ENCODE measurements around the gene G2E3.

GRCh38 chr14:30572237-30572636, 13.3 kb downstream of the G2E3 start:
- TF ChIP-seq CTCF (IDR thresholded peaks at IDR 0.05; ENCODE audit: low read depth, low read length, missing input control) = no peak
- TF ChIP-seq EGR1 (IDR thresholded peaks at IDR 0.05; ENCODE audit: low read depth in 2 of 2) = no peak
- no peak for TF ChIP-seq MAX (IDR thresholded peaks at IDR 0.05)
- TF ChIP-seq RAD21 (IDR thresholded peaks at IDR 0.05) = no peak
- TF ChIP-seq GABPA (IDR thresholded peaks at IDR 0.05 in 1 of 2, conservative IDR thresholded peaks at IDR 0.05 in 1 of 2) = no peak
- TF ChIP-seq ATF3 (IDR thresholded peaks at IDR 0.05) = no peak
- no peak for TF ChIP-seq FOXA1 (IDR thresholded peaks at IDR 0.05)
- TF ChIP-seq RXRA (IDR thresholded peaks at IDR 0.05) = no peak
- TF ChIP-seq SP1 (IDR thresholded peaks at IDR 0.05) = no peak
- no peak for TF ChIP-seq YY1 (IDR thresholded peaks at IDR 0.05)
- TF ChIP-seq REST (IDR thresholded peaks at IDR 0.05) = no peak
- TF ChIP-seq HNF4G (IDR thresholded peaks at IDR 0.05) = no peak
- TF ChIP-seq ZBTB33 (IDR thresholded peaks at IDR 0.05) = no peak
